Measurements from ENCODE around the gene KNCN.

Gene KNCN

DNA sequence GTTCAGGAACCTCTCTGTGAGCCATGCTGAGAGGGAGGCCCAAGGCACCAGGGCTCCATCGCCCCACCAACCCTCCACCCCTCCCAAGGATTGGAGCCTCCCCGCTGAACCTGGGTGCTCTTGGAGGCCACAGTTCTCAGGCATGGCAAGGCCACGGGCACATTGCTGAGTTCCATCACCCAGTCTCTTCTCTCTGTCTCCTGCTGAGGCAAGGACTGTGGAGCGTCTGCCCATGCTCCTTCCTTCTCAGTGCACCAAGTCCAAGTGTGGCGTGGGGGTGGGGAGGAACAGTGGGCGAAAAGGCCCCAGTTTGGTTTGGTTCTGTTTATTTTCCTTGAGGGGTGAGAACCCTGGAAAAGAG, 2.8 kb upstream of the KNCN start:
- TF ChIP-seq, protein P1, sequence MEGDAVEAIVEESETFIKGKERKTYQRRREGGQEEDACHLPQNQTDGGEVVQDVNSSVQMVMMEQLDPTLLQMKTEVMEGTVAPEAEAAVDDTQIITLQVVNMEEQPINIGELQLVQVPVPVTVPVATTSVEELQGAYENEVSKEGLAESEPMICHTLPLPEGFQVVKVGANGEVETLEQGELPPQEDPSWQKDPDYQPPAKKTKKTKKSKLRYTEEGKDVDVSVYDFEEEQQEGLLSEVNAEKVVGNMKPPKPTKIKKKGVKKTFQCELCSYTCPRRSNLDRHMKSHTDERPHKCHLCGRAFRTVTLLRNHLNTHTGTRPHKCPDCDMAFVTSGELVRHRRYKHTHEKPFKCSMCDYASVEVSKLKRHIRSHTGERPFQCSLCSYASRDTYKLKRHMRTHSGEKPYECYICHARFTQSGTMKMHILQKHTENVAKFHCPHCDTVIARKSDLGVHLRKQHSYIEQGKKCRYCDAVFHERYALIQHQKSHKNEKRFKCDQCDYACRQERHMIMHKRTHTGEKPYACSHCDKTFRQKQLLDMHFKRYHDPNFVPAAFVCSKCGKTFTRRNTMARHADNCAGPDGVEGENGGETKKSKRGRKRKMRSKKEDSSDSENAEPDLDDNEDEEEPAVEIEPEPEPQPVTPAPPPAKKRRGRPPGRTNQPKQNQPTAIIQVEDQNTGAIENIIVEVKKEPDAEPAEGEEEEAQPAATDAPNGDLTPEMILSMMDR (IDR thresholded peaks at IDR 0.05; ENCODE audit: extremely low read depth, insufficient read depth, missing control alignments): no peak
- DNase-seq (ENCODE audit: low spot score): no peak
- in situ Hi-C loops (cut with MboI; ENCODE audit: low pct_unique_long_range_greater_than_20kb, low sequenced_read_pairs, unreplicated experiment): no loop called here

DNA sequence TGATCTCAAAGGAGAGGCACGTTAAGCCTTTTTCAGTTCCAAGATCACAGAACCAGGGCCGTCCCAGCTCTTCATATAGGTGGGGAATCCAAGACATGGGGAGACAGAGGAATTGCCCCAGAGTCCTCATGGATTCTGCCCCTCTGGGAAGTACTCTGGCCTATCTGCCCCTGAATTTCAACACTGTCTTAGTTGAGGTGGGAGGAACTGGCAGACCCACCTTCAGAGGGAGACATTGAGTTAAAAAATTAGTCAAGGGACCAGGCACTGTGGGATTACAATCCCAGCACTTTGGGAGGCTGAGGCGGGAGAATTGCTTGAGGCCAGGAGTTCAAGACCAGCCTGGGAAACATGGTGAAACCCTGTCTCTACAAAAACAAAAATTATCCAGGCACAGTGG, 2.1 kb upstream of the KNCN start:
- DNase-seq (ENCODE audit: low spot score): no peak
- TF ChIP-seq, protein P1 (IDR thresholded peaks at IDR 0.05; ENCODE audit: extremely low read depth, insufficient read depth, missing control alignments): no peak
- in situ Hi-C loops (cut with MboI; ENCODE audit: low pct_unique_long_range_greater_than_20kb, low sequenced_read_pairs, unreplicated experiment): no loop called here

DNA sequence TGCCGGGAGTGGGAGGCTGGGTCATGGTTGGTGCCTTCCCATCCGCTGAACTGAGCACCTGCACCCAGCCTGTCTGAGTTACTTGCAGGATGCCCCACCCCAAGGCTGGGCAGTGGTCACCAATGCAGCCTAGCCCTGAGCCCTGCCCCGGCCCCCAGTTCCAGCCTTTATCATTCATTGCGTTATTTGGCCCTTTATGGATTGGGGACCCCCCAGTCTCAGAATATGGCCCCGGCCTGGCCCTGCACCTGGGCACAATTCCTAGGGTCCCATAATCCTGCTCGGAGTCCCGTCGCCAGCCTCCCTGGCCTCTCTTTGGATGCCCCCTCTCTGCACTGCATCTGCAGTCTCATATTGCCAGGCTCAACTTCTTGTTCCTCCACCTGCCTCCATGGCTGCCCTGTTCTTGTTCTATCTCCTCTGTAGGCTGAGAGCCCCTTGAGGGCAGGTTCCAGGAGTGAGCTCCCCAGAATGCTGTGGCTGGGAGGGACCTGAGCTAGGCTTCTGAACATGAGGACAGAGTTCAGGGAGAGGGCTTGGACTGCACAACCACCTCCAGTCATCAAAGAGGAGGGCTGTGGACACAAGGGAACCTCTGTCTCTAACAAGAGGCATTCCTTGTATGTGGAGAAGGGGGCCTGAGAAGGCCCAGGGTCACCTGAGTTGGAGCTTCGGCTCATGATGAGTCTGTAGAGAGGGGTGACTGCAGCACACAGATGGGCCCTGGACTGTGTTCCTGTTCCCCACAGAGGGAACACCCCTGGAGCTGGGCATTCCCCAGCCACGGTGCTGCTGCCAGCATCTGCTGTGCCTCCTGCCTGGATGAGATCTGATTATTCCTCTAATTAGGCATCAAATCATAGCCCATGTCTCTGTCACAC, 1.1 kb upstream of the KNCN start:
- TF ChIP-seq, protein P1 (IDR thresholded peaks at IDR 0.05; ENCODE audit: extremely low read depth, insufficient read depth, missing control alignments): no peak
- in situ Hi-C loops (cut with MboI; ENCODE audit: low pct_unique_long_range_greater_than_20kb, low sequenced_read_pairs, unreplicated experiment): no loop called here
- DNase-seq (ENCODE audit: low spot score): no peak

DNA sequence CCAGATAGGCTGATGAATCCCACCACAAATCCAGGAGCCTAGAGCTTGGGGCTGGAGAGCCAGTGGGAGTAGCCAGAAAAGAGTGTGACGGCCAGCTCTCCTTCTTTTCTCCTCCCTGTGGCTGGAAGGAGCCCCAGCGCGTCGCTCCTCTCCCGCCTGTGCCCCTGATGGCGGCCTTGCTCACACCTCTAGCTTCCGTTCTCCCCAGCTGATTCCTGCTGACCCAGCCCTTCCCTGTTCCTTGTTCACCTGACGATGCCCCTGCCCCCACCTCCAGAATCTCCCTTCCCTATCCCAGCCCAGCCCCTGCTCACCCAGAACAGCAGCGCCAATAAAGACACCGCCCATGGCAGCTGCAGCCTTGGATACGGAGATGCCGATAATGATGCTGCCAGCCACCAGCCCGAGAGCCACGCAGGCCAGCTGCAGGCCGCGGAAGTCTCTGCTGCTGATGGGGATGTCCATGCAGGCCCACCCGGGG, 656 bp downstream of the KNCN start:
- in situ Hi-C loops (cut with MboI; ENCODE audit: low pct_unique_long_range_greater_than_20kb, low sequenced_read_pairs, unreplicated experiment): no loop called here
- no peak for DNase-seq (ENCODE audit: low spot score)
- TF ChIP-seq, protein P1 (IDR thresholded peaks at IDR 0.05; ENCODE audit: extremely low read depth, insufficient read depth, missing control alignments): no peak

DNA sequence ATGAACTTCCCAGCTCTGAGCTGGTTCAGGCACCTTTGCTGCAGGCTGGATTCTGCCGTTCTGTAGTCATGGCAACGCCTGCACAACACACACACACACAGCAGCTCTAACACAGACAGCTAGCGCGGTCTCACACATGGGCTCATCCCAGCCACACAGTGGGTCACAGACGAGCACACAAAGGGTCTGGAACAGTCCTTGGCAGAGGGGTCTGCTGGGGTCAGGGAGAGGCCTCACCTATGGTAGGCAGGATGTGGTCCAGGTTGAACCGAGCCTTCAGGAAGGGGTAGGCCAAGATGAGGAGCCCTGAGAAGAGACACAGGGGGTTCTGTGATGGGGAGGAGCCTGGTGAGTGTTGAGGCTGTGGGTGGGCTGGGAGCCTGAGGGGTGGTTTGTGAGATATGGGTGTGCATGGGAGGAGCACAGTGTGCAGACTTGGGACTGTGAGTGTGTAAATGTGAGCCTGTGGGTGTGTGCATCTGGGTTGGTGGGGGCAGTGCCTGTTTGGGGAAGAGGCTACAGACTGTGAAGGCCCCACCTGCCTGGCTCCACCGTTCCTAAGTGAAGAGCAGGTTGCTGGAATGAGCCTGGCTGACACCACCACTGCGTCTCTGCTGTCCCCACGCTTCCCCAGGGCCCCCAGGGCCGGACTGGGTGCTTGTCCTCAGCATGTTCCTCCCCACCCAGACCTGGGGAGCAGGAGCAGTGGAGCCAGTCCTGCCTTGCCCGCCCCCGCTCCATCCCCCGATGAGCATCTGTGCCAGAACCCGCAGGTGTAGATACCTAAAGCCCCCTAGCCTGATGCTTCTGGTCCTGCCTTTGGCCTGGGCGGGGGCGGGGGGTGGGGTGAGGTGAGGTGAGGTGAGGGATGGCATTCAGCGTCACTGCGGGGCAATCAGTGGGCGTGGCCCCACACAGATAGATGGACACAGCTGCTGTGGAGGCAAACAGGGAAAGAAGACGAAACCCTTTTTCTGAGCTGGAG, 1.5 kb downstream of the KNCN start:
- TF ChIP-seq, protein P1 (IDR thresholded peaks at IDR 0.05; ENCODE audit: extremely low read depth, insufficient read depth, missing control alignments): no peak
- DNase-seq (ENCODE audit: low spot score): no peak
- in situ Hi-C loops (cut with MboI; ENCODE audit: low pct_unique_long_range_greater_than_20kb, low sequenced_read_pairs, unreplicated experiment): no loop called here

All from GM13977 (cell line).